Measurements from ENCODE around the gene PRR30.
"Not testable (repeated sequence)": the region's sequence is repeated elsewhere in the genome, so short reads cannot be mapped to it uniquely, and the experiment has no call there.

The PRR30 gene

DNA sequence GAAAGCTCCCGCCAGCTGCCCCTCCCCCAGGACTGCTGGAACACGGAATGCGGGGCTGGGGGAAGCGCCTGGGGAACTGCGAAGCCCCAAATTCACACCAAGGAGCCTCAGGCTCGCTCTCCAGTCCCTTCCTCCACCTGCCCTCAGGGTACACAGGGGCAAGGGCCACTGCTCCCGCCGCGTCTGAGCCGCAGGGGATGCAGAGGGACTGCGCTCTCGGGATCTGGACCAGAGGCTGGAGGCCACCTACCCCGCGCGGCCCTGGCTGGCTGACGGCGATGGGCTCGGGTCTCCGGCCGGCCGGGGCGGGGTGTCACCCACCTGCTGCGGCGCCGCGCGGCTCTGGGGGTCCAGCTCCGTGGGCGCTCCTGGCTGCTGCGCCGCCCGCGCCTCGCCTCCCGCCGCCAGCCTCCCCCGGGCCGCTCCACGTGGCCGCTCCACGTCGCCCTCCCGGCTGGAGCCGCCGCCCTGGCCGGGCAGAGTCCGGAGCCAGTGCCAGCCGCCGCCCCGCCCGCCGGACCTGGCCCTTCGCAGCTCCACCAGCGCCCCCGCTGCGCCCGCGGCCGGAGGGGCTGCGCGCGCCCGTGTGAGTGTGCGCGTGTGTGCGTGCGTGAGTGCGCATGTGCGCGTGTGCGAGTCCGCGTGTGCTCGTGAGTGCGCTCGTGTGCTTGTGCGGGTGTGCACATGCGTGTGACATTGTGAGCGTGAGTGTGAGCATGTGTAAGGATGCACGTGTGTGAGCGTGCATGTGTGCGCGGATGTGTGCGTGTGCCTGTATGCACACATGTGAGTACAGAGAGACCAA lies 20.5 kb downstream of the PRR30 start, which contains the start of gene CGREF1:
Gene CGREF1 (minus strand): TSS at position 604 of the 805 bp plus-strand sequence. CDS start 14,762 bp downstream, outside the sequence.
- Histone ChIP-seq H3K9ac (ENCODE audit: low read depth in 1 of 2, low read length in 2 of 2) (no peak within 1 kb of the TSS), H3K4me3 (ENCODE audit: low read depth in 1 of 2, low read length in 2 of 2) (peak within 1 kb of the TSS; percentile 64 to 75), H3K36me3 (ENCODE audit: control insufficient read depth in 1 of 2, insufficient read depth in 2 of 2, low read length in 2 of 2) (no peaks in the 10 kb centered on the region), H3K27ac (ENCODE audit: low read depth, low read length) (no peak within 1 kb of the TSS), H3K9me3 (ENCODE audit: control insufficient read depth in 1 of 2, low read length in 2 of 2) (no peaks in the 10 kb centered on the region), H3K4me1 (ENCODE audit: control insufficient read depth in 1 of 2, insufficient read depth in 2 of 2, low read length in 2 of 2) (peaks cover 9 to 20% of the 10 kb centered on the region in 2 donors), H3K27me3 (ENCODE audit: control insufficient read depth in 1 of 2, insufficient read depth in 2 of 2, low read length in 2 of 2) (peaks cover 12% of the 10 kb centered on the region in 2 donors)

DNA sequence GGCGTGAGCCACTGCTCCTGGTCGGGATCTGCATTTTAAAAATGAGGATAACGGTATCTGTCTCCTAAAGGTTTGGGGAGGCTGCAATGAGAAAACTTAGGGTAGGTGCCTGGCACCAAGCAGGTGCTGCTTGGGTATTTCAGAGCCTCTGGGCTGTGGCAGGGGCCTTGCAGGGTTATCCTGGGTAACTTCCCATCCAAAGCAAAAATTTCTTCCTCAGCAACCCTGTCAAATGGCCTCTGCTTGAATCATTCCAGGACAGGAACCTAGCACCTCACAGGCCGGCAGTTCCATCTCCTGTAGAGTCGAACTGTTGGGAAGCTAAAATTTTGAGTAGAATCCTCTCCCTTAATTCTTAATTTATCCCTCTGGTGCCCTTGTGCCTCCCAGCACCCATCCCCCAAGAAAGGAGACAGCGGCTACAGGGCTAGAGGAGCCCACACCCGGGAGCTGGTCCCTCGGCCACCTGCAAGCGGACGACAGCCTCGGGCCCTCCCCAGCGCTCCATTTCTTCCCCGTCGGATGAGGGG lies 21.1 kb downstream of the PRR30 start:
- peak overlapping the region; percentile 37 to 58 for H3K4me3 ChIP-seq (ENCODE audit: low read depth in 1 of 2, low read length in 2 of 2)
- no peaks in the 10 kb centered on the region for H3K36me3 ChIP-seq (ENCODE audit: control insufficient read depth in 1 of 2, insufficient read depth in 2 of 2, low read length in 2 of 2)
- H3K27ac ChIP-seq (ENCODE audit: low read depth, low read length): no peak overlapping the region
- peaks cover 5 to 14% of the 10 kb centered on the region in 2 donors for H3K4me1 ChIP-seq (ENCODE audit: control insufficient read depth in 1 of 2, insufficient read depth in 2 of 2, low read length in 2 of 2)
- H3K27me3 ChIP-seq (ENCODE audit: control insufficient read depth in 1 of 2, insufficient read depth in 2 of 2, low read length in 2 of 2): peaks cover 12% of the 10 kb centered on the region in 2 donors
- no peaks in the 10 kb centered on the region for H3K9me3 ChIP-seq (ENCODE audit: control insufficient read depth in 1 of 2, low read length in 2 of 2)
- no peak overlapping the region for H3K9ac ChIP-seq (ENCODE audit: low read depth in 1 of 2, low read length in 2 of 2)

DNA sequence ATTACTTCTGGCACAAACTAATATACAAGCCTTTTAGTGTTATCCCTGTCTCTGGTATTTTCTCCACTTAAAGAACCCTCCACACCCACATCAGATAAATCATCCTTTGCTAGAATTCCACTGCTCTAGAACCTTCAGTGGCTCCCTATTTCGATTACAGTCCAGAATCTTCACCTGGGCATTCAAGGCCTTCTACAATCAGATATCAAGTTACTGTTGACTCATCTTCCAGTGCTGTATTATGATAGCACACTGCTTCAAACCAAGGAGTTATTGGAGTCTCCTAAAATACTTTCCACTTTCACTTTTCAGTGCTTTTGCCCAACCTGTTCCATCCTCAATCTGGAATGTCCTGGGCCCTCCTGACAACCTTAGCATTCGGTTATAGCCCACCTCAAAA lies 23.7 kb downstream of the PRR30 start:
- no peak overlapping the region for H3K4me3 ChIP-seq (ENCODE audit: low read depth in 1 of 2, low read length in 2 of 2)
- no peak overlapping the region for H3K9ac ChIP-seq (ENCODE audit: low read depth in 1 of 2, low read length in 2 of 2)
- peaks cover 4 to 9% of the 10 kb centered on the region in 2 donors for H3K4me1 ChIP-seq (ENCODE audit: control insufficient read depth in 1 of 2, insufficient read depth in 2 of 2, low read length in 2 of 2)
- no peaks in the 10 kb centered on the region for H3K9me3 ChIP-seq (ENCODE audit: control insufficient read depth in 1 of 2, low read length in 2 of 2)
- H3K27ac ChIP-seq (ENCODE audit: low read depth, low read length): no peak overlapping the region
- H3K36me3 ChIP-seq (ENCODE audit: control insufficient read depth in 1 of 2, insufficient read depth in 2 of 2, low read length in 2 of 2): no peaks in the 10 kb centered on the region
- peaks cover 12% of the 10 kb centered on the region in 2 donors for H3K27me3 ChIP-seq (ENCODE audit: control insufficient read depth in 1 of 2, insufficient read depth in 2 of 2, low read length in 2 of 2)

DNA sequence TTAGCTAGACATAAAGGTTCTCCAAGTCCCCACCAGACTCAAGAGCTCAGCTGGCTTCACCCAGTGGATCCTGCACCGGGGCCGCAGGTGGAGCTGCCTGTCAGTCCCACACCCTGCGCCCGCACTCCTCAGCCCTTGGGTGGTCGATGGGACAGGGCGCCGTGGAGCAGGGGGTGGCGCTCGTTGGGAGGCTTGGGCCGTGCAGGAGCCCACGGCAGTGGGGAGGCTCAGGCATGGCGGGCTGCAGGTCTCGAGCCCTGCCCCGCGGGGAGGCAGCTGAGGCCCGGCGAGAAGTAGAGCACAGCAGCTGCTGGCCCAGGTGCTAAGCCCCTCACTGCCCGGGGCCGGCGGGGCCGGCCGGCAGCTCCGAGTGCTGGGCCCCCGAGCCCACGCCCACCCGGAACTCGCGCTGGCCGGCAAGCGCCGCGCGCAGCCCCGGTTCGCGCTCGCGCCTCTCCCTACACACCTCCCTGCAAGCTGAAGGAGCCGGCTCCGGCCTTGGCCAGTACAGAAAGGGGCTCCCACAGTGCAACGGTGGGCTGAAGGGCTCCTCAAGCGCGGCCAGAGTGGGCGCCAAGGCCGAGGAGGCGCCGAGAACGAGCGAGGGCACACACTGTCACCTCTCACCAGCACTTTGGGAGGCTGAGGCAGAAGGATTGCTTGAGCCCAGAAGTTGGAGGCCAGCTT lies 27.7 kb downstream of the PRR30 start:
- H3K9ac ChIP-seq (ENCODE audit: low read depth in 1 of 2, low read length in 2 of 2); H3K4me3 ChIP-seq (ENCODE audit: low read depth in 1 of 2, low read length in 2 of 2); H3K9me3 ChIP-seq (ENCODE audit: control insufficient read depth in 1 of 2, low read length in 2 of 2); H3K27ac ChIP-seq (ENCODE audit: low read depth, low read length); H3K27me3 ChIP-seq (ENCODE audit: control insufficient read depth in 1 of 2, insufficient read depth in 2 of 2, low read length in 2 of 2); H3K4me1 ChIP-seq (ENCODE audit: control insufficient read depth in 1 of 2, insufficient read depth in 2 of 2, low read length in 2 of 2); H3K36me3 ChIP-seq (ENCODE audit: control insufficient read depth in 1 of 2, insufficient read depth in 2 of 2, low read length in 2 of 2): not testable (repeated sequence)

GRCh38 chr2:27110603-27111352 lies 28.4 kb downstream of the PRR30 start:
- H3K36me3 ChIP-seq (ENCODE audit: control insufficient read depth in 1 of 2, insufficient read depth in 2 of 2, low read length in 2 of 2); H3K9me3 ChIP-seq (ENCODE audit: control insufficient read depth in 1 of 2, low read length in 2 of 2); H3K4me3 ChIP-seq (ENCODE audit: low read depth in 1 of 2, low read length in 2 of 2); H3K4me1 ChIP-seq (ENCODE audit: control insufficient read depth in 1 of 2, insufficient read depth in 2 of 2, low read length in 2 of 2); H3K27ac ChIP-seq (ENCODE audit: low read depth, low read length); H3K9ac ChIP-seq (ENCODE audit: low read depth in 1 of 2, low read length in 2 of 2); H3K27me3 ChIP-seq (ENCODE audit: control insufficient read depth in 1 of 2, insufficient read depth in 2 of 2, low read length in 2 of 2): not testable (repeated sequence)

GRCh38 chr2:27109083-27109482 lies 30.1 kb downstream of the PRR30 start:
- no peaks in the 10 kb centered on the region for H3K27me3 ChIP-seq (ENCODE audit: control insufficient read depth in 1 of 2, insufficient read depth in 2 of 2, low read length in 2 of 2)
- H3K9ac ChIP-seq (ENCODE audit: low read depth in 1 of 2, low read length in 2 of 2): no peak overlapping the region
- no peak overlapping the region for H3K4me3 ChIP-seq (ENCODE audit: low read depth in 1 of 2, low read length in 2 of 2)
- no peaks in the 10 kb centered on the region for H3K9me3 ChIP-seq (ENCODE audit: control insufficient read depth in 1 of 2, low read length in 2 of 2)
- H3K36me3 ChIP-seq (ENCODE audit: control insufficient read depth in 1 of 2, insufficient read depth in 2 of 2, low read length in 2 of 2): no peaks in the 10 kb centered on the region
- H3K27ac ChIP-seq (ENCODE audit: low read depth, low read length): no peak overlapping the region
- no peaks in the 10 kb centered on the region for H3K4me1 ChIP-seq (ENCODE audit: control insufficient read depth in 1 of 2, insufficient read depth in 2 of 2, low read length in 2 of 2)

DNA sequence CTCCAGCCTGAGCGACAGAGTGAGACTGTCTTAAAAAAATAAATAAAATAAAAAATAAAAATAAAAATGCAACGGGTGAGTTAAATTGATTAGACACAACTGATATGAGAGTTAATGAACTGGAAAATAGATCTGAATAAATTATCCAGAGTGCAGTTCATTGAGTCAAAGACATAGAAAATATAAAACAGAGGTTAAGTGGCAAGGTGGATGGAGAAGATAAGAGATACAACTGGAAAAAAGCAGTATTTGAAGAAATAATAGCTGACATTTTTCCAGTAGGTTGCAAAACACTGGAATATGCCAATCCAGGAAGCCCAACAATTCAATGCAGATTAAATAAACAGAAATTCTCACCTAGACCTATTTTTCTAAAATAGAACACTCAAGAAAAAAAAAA lies 31.0 kb downstream of the PRR30 start:
- Histone ChIP-seq H3K4me1 (ENCODE audit: control insufficient read depth in 1 of 2, insufficient read depth in 2 of 2, low read length in 2 of 2) (no peaks in the 10 kb centered on the region), H3K27ac (ENCODE audit: low read depth, low read length) (no peak overlapping the region), H3K27me3 (ENCODE audit: control insufficient read depth in 1 of 2, insufficient read depth in 2 of 2, low read length in 2 of 2) (no peaks in the 10 kb centered on the region), H3K4me3 (ENCODE audit: low read depth in 1 of 2, low read length in 2 of 2) (no peak overlapping the region), H3K9ac (ENCODE audit: low read depth in 1 of 2, low read length in 2 of 2) (no peak overlapping the region), H3K9me3 (ENCODE audit: control insufficient read depth in 1 of 2, low read length in 2 of 2) (no peaks in the 10 kb centered on the region), H3K36me3 (ENCODE audit: control insufficient read depth in 1 of 2, insufficient read depth in 2 of 2, low read length in 2 of 2) (no peaks in the 10 kb centered on the region)

DNA sequence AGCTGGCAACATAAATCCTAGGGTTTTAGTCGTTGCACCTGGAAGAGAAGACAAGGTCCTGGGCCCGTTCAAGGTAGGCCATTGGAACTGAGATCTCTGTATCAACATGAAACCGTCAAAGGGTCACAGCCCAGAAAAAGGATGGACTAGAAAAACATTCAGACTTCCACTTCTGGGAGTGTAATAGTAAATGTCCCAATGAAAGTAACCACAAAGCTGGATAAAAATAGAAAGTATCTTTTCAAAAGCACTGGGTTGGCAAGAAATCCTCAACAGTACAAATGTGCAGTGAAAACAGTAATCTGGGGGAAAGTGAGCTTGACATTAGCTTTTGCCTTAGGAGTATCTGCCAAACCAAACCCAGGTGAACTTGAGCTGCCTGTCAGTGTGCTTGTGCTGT lies 33.2 kb downstream of the PRR30 start:
- no peaks in the 10 kb centered on the region for H3K27me3 ChIP-seq (ENCODE audit: control insufficient read depth in 1 of 2, insufficient read depth in 2 of 2, low read length in 2 of 2)
- H3K9me3 ChIP-seq (ENCODE audit: control insufficient read depth in 1 of 2, low read length in 2 of 2): no peaks in the 10 kb centered on the region
- H3K27ac ChIP-seq (ENCODE audit: low read depth, low read length): no peak overlapping the region
- no peak overlapping the region for H3K9ac ChIP-seq (ENCODE audit: low read depth in 1 of 2, low read length in 2 of 2)
- H3K36me3 ChIP-seq (ENCODE audit: control insufficient read depth in 1 of 2, insufficient read depth in 2 of 2, low read length in 2 of 2): peaks cover 0 to 2% of the 10 kb centered on the region in 2 donors
- H3K4me1 ChIP-seq (ENCODE audit: control insufficient read depth in 1 of 2, insufficient read depth in 2 of 2, low read length in 2 of 2): no peaks in the 10 kb centered on the region
- no peak overlapping the region for H3K4me3 ChIP-seq (ENCODE audit: low read depth in 1 of 2, low read length in 2 of 2)

GRCh38 chr2:27102329-27102728 lies 36.9 kb downstream of the PRR30 start:
- H3K4me3 ChIP-seq (ENCODE audit: low read depth in 1 of 2, low read length in 2 of 2): no peak overlapping the region
- no peaks in the 10 kb centered on the region for H3K9me3 ChIP-seq (ENCODE audit: control insufficient read depth in 1 of 2, low read length in 2 of 2)
- H3K36me3 ChIP-seq (ENCODE audit: control insufficient read depth in 1 of 2, insufficient read depth in 2 of 2, low read length in 2 of 2): peaks cover 14 to 32% of the 10 kb centered on the region in 2 donors
- no peaks in the 10 kb centered on the region for H3K27me3 ChIP-seq (ENCODE audit: control insufficient read depth in 1 of 2, insufficient read depth in 2 of 2, low read length in 2 of 2)
- H3K9ac ChIP-seq (ENCODE audit: low read depth in 1 of 2, low read length in 2 of 2): no peak overlapping the region
- no peaks in the 10 kb centered on the region for H3K4me1 ChIP-seq (ENCODE audit: control insufficient read depth in 1 of 2, insufficient read depth in 2 of 2, low read length in 2 of 2)
- no peak overlapping the region for H3K27ac ChIP-seq (ENCODE audit: low read depth, low read length)

- Histone ChIP-seq H3K27me3 (ENCODE audit: control insufficient read depth in 1 of 2, insufficient read depth in 2 of 2, low read length in 2 of 2) (no peaks in the 10 kb centered on the region), H3K9me3 (ENCODE audit: control insufficient read depth in 1 of 2, low read length in 2 of 2) (no peaks in the 10 kb centered on the region), H3K27ac (ENCODE audit: low read depth, low read length) (no peak overlapping the region), H3K4me3 (ENCODE audit: low read depth in 1 of 2, low read length in 2 of 2) (no peak overlapping the region), H3K9ac (ENCODE audit: low read depth in 1 of 2, low read length in 2 of 2) (no peak overlapping the region), H3K4me1 (ENCODE audit: control insufficient read depth in 1 of 2, insufficient read depth in 2 of 2, low read length in 2 of 2) (peaks cover 11% of the 10 kb centered on the region in 2 donors), H3K36me3 (ENCODE audit: control insufficient read depth in 1 of 2, insufficient read depth in 2 of 2, low read length in 2 of 2) (peaks cover 20 to 51% of the 10 kb centered on the region in 2 donors)
These were observed 39.2 kb downstream of the PRR30 start for GRCh38 chr2:27100036-27100435.
